Cardiac muscle cell (in vitro differentiated cells and primary cell): Measurements from ENCODE around the gene GBX1. TPM values are rescaled to one million over a fixed set of nuclear protein-coding genes. Genes with fewer than 3 reads are reported as not detected.

ENCODE experiments used
- DNase-seq, 2 donors: peaks; one replicate each; pipeline versions ENCODE4 v3.0.0 to v3.0.0-alpha.2; 2010 to 2017; ENCODE audit warnings: low read depth in 1 of 2, low spot score in 1 of 2
- H3K27ac ChIP-seq: fragments of 200-600 bp; sonication (generic); 2 replicates; pipeline ENCODE4 v1.5.1; 2016
- H3K27me3 ChIP-seq: fragments of 200-600 bp; sonication (generic); 2 replicates; pipeline ENCODE4 v1.6.0; 2016; ENCODE audit warnings: control low read depth
- H3K36me3 ChIP-seq: fragments of 200-600 bp; sonication (generic); 2 replicates; pipeline ENCODE4 v1.5.1; 2016; ENCODE audit warnings: control low read depth
- H3K4me1 ChIP-seq: fragments of 200-600 bp; sonication (generic); 2 replicates; pipeline ENCODE4 v1.8.1; 2017; ENCODE audit warnings: low read depth, mild to moderate bottlenecking, mixed run types
- H3K4me3 ChIP-seq: fragments of 200-600 bp; sonication (generic); 2 replicates; pipeline ENCODE4 v1.5.1; 2016; ENCODE audit warnings: mild to moderate bottlenecking
- H3K9me3 ChIP-seq: fragments of 200-600 bp; sonication (generic); 2 replicates; pipeline ENCODE4 v1.5.1; 2017; ENCODE audit warnings: low read depth, mild to moderate bottlenecking, control low read depth
- polyA plus RNA-seq: library from polyadenylated mRNA; unstranded; fragments of >200 nt; fragmentation: Nextera tagmentation; extraction: Ambion mirVana; gene quantifications from 2 replicates; pipeline ENCODE4 v1.2.1, GENCODE V29; 2016
- total RNA-seq: library from RNA; depleted of rRNA; stranded (reverse); fragments of >200 nt; gene quantifications from 2 replicates; pipeline ENCODE4 v1.2.3, GENCODE V29; 2016
- TF ChIP-seq, protein P1 (sequence below): IDR thresholded peaks from 2 replicates; pipeline ENCODE4 v1.5.1; 2012; ENCODE audit warnings: low read depth, mild to moderate bottlenecking, low read length

Gene GBX1
- total and polyA plus RNA-seq, 2 experiments from 2014 or later, result 0.36 to 1.3 TPM

DNA sequence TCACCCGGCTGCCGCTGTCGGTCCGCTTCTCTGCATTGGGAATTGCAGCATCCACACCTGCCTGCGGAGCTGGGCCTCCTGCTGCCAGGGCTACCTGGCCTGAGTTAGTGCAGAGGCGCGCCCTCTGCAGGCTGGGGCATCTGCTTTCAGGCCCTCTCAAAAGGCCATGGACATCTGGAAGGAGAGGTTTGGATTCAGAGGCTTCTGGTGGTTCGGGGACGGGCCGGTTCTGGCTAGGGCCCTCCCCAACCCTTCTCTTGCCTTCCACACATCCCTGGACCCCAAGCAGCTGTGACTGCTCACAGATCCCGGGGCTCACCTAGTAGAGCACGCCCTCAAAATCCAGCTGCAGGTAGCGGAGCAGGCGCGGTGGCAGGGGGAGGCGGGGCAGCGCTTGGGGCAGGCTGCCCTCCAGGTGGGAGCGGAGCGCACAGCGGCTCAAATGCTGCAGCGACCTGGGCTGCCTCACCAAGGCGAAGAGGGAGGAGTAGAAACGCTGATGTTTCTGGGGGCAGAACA, 8.4 kb upstream of the GBX1 start:
- H3K27ac ChIP-seq, result no peak overlapping the region
- TF ChIP-seq, protein P1, sequence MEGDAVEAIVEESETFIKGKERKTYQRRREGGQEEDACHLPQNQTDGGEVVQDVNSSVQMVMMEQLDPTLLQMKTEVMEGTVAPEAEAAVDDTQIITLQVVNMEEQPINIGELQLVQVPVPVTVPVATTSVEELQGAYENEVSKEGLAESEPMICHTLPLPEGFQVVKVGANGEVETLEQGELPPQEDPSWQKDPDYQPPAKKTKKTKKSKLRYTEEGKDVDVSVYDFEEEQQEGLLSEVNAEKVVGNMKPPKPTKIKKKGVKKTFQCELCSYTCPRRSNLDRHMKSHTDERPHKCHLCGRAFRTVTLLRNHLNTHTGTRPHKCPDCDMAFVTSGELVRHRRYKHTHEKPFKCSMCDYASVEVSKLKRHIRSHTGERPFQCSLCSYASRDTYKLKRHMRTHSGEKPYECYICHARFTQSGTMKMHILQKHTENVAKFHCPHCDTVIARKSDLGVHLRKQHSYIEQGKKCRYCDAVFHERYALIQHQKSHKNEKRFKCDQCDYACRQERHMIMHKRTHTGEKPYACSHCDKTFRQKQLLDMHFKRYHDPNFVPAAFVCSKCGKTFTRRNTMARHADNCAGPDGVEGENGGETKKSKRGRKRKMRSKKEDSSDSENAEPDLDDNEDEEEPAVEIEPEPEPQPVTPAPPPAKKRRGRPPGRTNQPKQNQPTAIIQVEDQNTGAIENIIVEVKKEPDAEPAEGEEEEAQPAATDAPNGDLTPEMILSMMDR, result no peak
- no peaks in the 10 kb centered on the region for H3K9me3 ChIP-seq
- no peak for DNase-seq
- no peaks in the 10 kb centered on the region for H3K36me3 ChIP-seq
- no peak overlapping the region for H3K4me3 ChIP-seq
- H3K27me3 ChIP-seq, result peaks cover 30% of the 10 kb centered on the region
- no peaks in the 10 kb centered on the region for H3K4me1 ChIP-seq

DNA sequence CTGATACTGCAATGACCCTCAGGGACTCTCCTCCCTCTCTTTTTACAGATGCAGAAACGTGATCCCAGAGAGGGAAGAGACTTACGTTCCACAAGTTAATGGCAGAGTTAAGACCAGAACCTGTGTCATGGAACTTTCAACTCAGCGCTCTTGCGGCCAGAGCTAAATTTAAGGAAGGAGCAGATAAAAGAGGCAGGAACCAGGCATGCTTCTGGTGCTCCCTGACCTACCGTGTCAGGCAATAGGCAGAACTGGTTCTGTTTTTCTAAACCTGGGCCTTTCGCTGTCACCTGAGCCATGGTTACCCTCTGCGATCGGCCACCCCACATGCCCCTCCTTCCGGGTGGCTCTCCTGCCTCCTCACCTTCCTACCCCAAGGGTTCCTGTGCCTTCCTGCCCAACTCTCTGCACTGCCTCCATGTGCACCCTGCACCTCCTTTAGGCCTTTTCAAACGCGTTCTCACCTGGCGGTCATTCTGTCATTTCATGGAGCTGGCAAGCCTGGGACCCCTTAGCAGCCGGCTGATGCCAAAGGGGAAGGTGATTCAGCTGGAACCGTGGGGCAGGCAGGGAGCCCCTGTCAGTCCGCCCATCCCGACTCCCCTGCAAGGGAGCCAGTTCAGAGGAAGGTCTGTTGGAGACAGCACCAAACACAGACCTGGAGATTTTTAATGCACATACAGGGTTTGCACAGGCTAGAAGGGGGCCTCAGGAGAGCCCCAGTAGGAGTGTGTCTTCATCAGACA, 7.7 kb upstream of the GBX1 start:
- Histone ChIP-seq H3K4me1 (no peaks in the 10 kb centered on the region), H3K9me3 (no peaks in the 10 kb centered on the region), H3K27me3 (peaks cover 30% of the 10 kb centered on the region), H3K27ac (no peak overlapping the region), H3K36me3 (no peaks in the 10 kb centered on the region), H3K4me3 (no peak overlapping the region)
- TF ChIP-seq, protein P1, result no peak
- DNase-seq, result no peak

DNA sequence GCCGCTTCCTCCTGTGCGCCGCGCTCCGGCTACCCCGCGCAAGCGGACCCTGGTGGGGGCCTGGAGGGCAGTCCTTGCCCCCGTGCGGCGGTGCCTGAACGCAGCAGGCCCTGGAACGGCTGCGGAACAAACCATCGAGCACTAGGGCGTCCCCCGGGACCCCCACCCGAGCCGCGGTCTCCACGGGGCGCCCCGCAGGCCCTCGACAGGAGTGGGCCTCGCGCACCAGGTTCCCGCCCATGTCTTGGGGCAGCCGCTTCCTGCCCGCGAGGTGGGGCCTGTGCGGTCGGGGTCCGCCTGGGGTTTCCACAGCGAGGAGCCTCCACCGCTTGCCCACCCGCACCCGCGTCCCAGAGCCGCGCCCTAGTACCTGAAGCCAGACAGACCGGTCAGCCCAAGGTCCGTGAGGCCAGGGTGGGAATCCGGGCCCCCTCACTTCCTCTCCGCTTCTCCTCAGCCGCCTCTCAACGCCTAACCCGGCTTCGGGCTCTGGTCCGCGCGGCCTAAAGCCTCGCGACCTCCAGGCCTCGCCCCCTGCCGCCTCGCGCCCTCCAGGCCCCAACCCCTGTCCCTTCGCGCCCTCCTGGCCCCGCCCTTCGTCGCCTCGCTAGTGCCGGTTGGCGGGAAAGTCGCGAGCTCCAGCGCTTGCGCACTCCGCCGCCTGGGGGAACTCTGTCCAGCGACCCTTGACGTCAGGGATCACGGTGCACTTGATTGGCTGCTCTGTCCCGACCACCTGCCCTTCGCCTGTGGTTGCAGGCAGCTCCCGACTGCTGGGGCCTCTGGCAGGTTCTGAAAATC, 7.0 kb upstream of the GBX1 start:
- peaks cover 34% of the 10 kb centered on the region for H3K27me3 ChIP-seq
- H3K36me3 ChIP-seq, result no peaks in the 10 kb centered on the region
- no peaks in the 10 kb centered on the region for H3K9me3 ChIP-seq
- peak in 1 of 2 donors; percentile 48 for DNase-seq
- H3K27ac ChIP-seq, result no peak overlapping the region
- no peaks in the 10 kb centered on the region for H3K4me1 ChIP-seq
- TF ChIP-seq, protein P1, result no peak
- no peak overlapping the region for H3K4me3 ChIP-seq

DNA sequence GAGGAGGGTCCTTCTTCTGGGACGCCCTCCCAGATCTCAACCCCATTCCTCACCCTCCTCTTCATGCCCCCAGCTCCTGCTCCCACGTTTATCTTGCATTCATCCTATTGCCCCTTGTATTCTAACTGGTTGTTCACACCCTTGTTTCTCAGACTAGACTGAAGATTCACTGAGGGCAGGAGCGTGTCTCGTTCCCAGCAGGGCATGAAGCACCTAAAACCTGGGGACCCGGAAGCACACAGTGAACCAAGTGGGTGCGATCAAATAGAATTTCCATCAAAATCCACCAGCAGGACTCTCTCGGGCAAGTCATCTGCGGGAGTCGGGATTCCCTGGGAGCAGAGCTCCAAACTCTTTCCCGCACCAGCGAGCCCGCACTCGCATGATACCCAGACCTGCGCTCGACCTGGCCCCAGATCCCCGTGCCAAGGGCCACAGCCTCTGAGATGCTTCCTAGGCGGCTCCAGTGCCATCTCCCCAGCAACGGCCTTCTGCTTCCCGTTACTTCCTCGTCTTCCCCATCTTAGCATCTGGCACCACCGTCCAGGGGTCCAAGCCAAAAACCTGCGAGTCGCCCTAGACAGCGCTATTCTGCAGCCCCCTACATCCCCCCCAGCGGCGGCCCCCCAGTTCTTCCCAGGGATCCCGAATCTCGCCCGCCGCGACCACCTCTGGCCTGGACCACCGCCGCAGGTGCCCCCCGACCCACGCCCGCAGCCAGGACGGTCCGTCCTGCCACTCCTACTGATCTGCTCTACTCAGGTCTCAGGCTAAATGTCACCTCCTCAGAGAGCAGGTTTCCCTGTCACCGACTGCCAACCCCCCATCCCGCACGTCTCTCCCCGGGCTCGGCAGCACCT, 6.1 kb upstream of the GBX1 start:
- H3K9me3 ChIP-seq, result no peaks in the 10 kb centered on the region
- H3K27me3 ChIP-seq, result peaks cover 40% of the 10 kb centered on the region
- no peak overlapping the region for H3K27ac ChIP-seq
- H3K4me1 ChIP-seq, result no peaks in the 10 kb centered on the region
- no peaks in the 10 kb centered on the region for H3K36me3 ChIP-seq
- H3K4me3 ChIP-seq, result no peak overlapping the region
- TF ChIP-seq, protein P1, result no peak
- no peak for DNase-seq
